Uterus (tissue), 4 donors: Measurements from ENCODE around the gene DLGAP1. TPM values are rescaled to one million over a fixed set of nuclear protein-coding genes. Genes with fewer than 3 reads are reported as not detected.
A peak's percentile ranks its signal among the peaks of the same experiment; 100 is the strongest.

ENCODE experiments used
- DNase-seq, 2 donors: peaks; one replicate each; pipeline ENCODE4 v3.0.0-alpha.2; 2019 to 2020
- H3K27ac ChIP-seq, 2 donors: fragments of 200-600 bp; sonication (generic); 1 replicate in 1 of 2; 2 replicates in 1 of 2; pipeline ENCODE4 v1.5.1; 2016 to 2018
- H3K27me3 ChIP-seq, 2 donors: fragments of 200-600 bp; sonication (generic); one replicate each; pipeline ENCODE4 v1.5.1; 2018 to 2019; ENCODE audit warnings: control low read depth in 1 of 2
- H3K36me3 ChIP-seq, 2 donors: fragments of 200-600 bp; sonication (generic); one replicate each; pipeline ENCODE4 v1.5.1; 2019; ENCODE audit warnings: control low read depth in 1 of 2
- H3K4me1 ChIP-seq, 2 donors: fragments of 200-600 bp; sonication (generic); one replicate each; pipeline ENCODE4 v1.5.1; 2018 to 2019; ENCODE audit warnings: control low read depth in 1 of 2
- H3K4me3 ChIP-seq, 2 donors: fragments of 200-600 bp; sonication (generic); 1 replicate in 1 of 2; 2 replicates in 1 of 2; pipeline ENCODE4 v1.5.1; 2018 to 2019; ENCODE audit warnings: mild to moderate bottlenecking in 1 of 2
- H3K9me3 ChIP-seq, 2 donors: fragments of 200-600 bp; sonication (generic); one replicate each; pipeline ENCODE4 v1.5.1; 2019; ENCODE audit warnings: control low read depth in 1 of 2
- CTCF ChIP-seq, 4 experiments: fragments of 200-600 bp in 2 of 4; fragments of 450-650 bp in 2 of 4; sonication (generic) in 2 of 4; IDR thresholded peaks; one replicate each; pipeline ENCODE4 v1.5.1; 2016 to 2019; ENCODE audit warnings: antibody characterized with exemption in 4 of 4, mild to moderate bottlenecking in 2 of 4, moderate library complexity in 1 of 4
- POLR2A ChIP-seq, 2 donors: fragments of 450-650 bp; IDR thresholded peaks; one replicate each; pipeline ENCODE4 v1.6.1; 2016; ENCODE audit warnings: antibody characterized with exemption in 2 of 2, mild to moderate bottlenecking in 1 of 2, moderate library complexity in 1 of 2
- intact Hi-C: fragments of 100-400 bp; cut with DNase I; formaldehyde crosslinking; loops from one replicate; pipeline ENCODE4 v1.15.1; 2023; ENCODE audit warnings: low total_unique reads
- total RNA-seq, 4 donors: library from RNA; depleted of rRNA in 3 of 4; stranded (reverse); fragments of >200 nt in 3 of 4; gene quantifications; one replicate each; pipeline versions ENCODE4 v1.1.0 to v1.2.4, GENCODE V29; 2014 to 2023
- donor health status: DM: yes; HTN: yes; CAD: no.

Gene DLGAP1
- total RNA-seq, 4 donors from 2014 or later: 1.0 to 9.6 (median 3.3) TPM

GRCh38 chr18:3864669-3865298, 590.3 kb downstream of the DLGAP1 start:
- Histone ChIP-seq H3K27ac (no peak overlapping the region), H3K9me3 (no peaks in the 10 kb centered on the region), H3K27me3 (no peaks in the 10 kb centered on the region), H3K36me3 (no peaks in the 10 kb centered on the region), H3K4me1 (no peaks in the 10 kb centered on the region), H3K4me3 (no peak overlapping the region)
- intact Hi-C loops: no loop called here
- DNase-seq: no peak
- TF ChIP-seq CTCF (IDR thresholded peaks at IDR 0.05) (no peak), POLR2A (IDR thresholded peaks at IDR 0.05) (no peak)

- Histone ChIP-seq H3K4me3 (no peak overlapping the region), H3K27me3 (no peaks in the 10 kb centered on the region), H3K27ac (no peak overlapping the region), H3K4me1 (no peaks in the 10 kb centered on the region), H3K9me3 (no peaks in the 10 kb centered on the region), H3K36me3 (no peaks in the 10 kb centered on the region)
- DNase-seq: no peak
- TF ChIP-seq POLR2A (IDR thresholded peaks at IDR 0.05) (no peak), CTCF (IDR thresholded peaks at IDR 0.05) (no peak)
- intact Hi-C loops: no loop called here
Observed at GRCh38 chr18:3863593-3863992, 591.5 kb downstream of the DLGAP1 start.

GRCh38 chr18:3863006-3863405, 592.1 kb downstream of the DLGAP1 start:
- TF ChIP-seq POLR2A (IDR thresholded peaks at IDR 0.05): no peak
- TF ChIP-seq CTCF (IDR thresholded peaks at IDR 0.05): no peak
- Histone ChIP-seq H3K4me3 (no peak overlapping the region), H3K9me3 (no peaks in the 10 kb centered on the region), H3K27ac (no peak overlapping the region), H3K27me3 (no peaks in the 10 kb centered on the region), H3K4me1 (no peaks in the 10 kb centered on the region), H3K36me3 (no peaks in the 10 kb centered on the region)
- no peak for DNase-seq
- intact Hi-C loops: no loop called here

GRCh38 chr18:3861495-3861894, 593.6 kb downstream of the DLGAP1 start:
- no peaks in the 10 kb centered on the region for H3K27me3 ChIP-seq

GRCh38 chr18:3857544-3857943, 597.6 kb downstream of the DLGAP1 start:
- Histone ChIP-seq H3K27me3 (no peaks in the 10 kb centered on the region), H3K27ac (peak overlapping the region in 1 of 2 donors; percentile 18), H3K4me3 (no peak overlapping the region), H3K4me1 (no peaks in the 10 kb centered on the region), H3K36me3 (no peaks in the 10 kb centered on the region), H3K9me3 (no peaks in the 10 kb centered on the region)
- peak; percentile 19 to 54 for DNase-seq
- no peak for TF ChIP-seq POLR2A (IDR thresholded peaks at IDR 0.05)
- no peak for TF ChIP-seq CTCF (IDR thresholded peaks at IDR 0.05)
- intact Hi-C loops: no loop called here

More at GRCh38 chr18:3861495-3861894, 593.6 kb downstream of the DLGAP1 start:
- intact Hi-C loops: no loop called here
- no peak overlapping the region for H3K4me3 ChIP-seq
- DNase-seq: no peak
- H3K4me1 ChIP-seq: no peaks in the 10 kb centered on the region
- H3K36me3 ChIP-seq: no peaks in the 10 kb centered on the region
- H3K27ac ChIP-seq: no peak overlapping the region
- H3K9me3 ChIP-seq: no peaks in the 10 kb centered on the region
- TF ChIP-seq POLR2A (IDR thresholded peaks at IDR 0.05): no peak
- no peak for TF ChIP-seq CTCF (IDR thresholded peaks at IDR 0.05)
